AG04449 (cell line): ENCODE data around the gene ATP6V1F.

Experiments used
- CTCF ChIA-PET: fragments of 350-600 bp; formaldehyde crosslinking; extraction: SDS; loops from one replicate; lab custom pipeline; 2021; ENCODE audit warnings: antibody characterized with exemption; lab: Yijun Ruan, JAX
- POLR2A ChIA-PET: fragments of 400-600, 350-600 bp; formaldehyde crosslinking; extraction: SDS; loops from one replicate; lab custom pipeline; 2020; ENCODE audit warnings: antibody characterized with exemption, inconsistent platforms; lab: Yijun Ruan, JAX
- DNase-seq: peaks from one replicate; pipeline ENCODE4 v3.0.0-alpha.2; 2010; ENCODE audit warnings: low read depth, low spot score
- H3K4me3 ChIP-seq: 2 replicates; pipeline ENCODE4 v1.5.1; 2011; ENCODE audit warnings: low read depth, mild to moderate bottlenecking, control low read depth, low read length
- CTCF ChIP-seq: IDR thresholded peaks from one replicate; pipeline ENCODE4 v1.5.1; 2011; ENCODE audit warnings: mild to moderate bottlenecking, moderate library complexity, low read length, control low read depth, inconsistent platforms; ENCODE audit not compliant: insufficient read depth; ENCODE audit errors: missing control alignments

The ATP6V1F gene

DNA sequence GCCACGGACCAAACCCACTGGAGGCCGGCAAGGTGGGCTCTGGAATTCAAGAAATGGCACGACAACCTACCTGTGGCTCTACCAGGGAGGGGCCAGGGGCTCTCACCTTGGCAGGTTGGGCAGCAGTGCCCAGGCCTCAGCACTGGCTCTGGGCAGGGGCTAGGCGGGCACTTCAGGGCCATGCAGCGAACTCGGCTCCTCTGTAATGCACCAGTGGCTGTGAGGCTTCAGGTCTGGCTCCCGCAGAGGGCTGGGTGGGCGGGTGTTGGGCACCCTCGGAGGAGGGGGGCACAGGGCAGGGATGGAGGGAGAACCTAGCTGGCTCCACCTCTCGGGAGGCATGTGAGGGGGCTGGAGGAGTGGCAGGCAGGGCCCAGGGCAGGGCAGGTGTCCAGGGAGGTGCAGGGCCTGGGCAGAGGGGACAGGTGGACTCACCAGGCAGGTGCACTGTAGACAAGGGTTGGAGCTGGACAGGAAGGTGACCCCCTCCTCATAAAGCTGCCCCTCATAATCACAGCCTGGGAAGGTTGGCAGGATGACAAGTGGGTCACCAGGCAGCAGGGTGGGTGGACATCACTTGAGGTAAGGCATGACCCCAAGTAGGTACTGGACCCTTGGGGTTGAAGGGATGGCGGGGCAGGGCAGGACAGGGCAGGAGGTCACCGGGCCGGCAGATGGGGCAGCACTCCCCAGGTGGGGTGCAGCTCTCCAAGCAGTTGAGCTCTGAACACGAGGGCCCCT lies 41.1 kb downstream of the ATP6V1F start:
- ChIA-PET POLR2A (no interaction called here), CTCF (interaction anchor here (0.8 to 9.7 kb wide), 12 partner anchors 8 to 260 kb away, joined by 3 to 136 read pairs (median 4); no protein-coding TSS in a partner anchor)
- TF ChIP-seq CTCF = no peak
- DNase-seq = no peak
- no peak overlapping the region for H3K4me3 ChIP-seq

DNA sequence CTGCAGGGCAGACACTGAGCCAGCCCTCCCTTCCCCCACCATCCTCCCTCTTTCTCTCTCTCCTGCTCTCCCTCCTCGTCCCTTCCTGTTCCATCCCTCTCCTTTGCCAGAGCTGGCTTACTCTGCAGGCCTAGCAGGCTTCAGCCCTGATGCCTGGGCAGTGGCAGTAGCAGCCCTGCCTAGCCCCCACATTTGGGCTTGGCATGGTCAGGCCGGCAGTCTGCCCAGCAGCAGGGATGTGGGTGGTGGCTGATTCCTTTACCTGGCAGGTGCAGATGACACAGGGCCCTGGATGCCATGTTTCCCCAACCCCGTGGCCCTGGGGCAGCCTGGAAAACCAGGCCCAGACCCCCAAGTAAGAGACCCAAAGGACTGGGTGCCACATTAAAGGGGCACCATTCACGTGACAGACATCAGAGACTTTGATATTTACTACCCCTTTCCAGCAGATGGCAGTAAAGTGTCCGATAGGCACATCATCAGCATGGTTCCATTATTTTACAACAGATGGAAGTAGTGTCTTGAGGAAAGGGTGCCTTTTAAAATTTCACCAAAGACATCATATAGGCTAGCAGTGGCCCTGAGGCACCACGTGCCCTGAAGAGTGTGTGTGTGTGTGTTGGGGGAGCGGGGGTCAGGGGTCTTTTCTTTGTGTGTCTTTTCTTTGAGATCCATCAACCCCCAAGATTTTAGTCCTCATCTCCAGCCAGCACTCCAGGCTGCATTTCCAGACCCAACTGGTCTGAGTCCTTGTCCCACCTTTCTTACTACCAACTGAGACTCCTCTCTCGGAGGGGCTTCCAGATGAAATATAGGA lies 41.9 kb downstream of the ATP6V1F start:
- no peak for DNase-seq
- ChIA-PET POLR2A (no interaction called here), CTCF (interaction anchor here (0.8 to 9.7 kb wide), 8 partner anchors 7 to 259 kb away, joined by 3 to 136 read pairs (median 4); no protein-coding TSS in a partner anchor)
- H3K4me3 ChIP-seq = no peak overlapping the region
- peak; percentile 63 for TF ChIP-seq CTCF

- ChIA-PET POLR2A (no interaction called here), CTCF (interaction anchor here (1.2 to 9.7 kb wide), 3 partner anchors 22 to 184 kb away, joined by 3 to 136 read pairs (median 76); no protein-coding TSS in a partner anchor)
- DNase-seq = no peak
- no peak for TF ChIP-seq CTCF
- no peak overlapping the region for H3K4me3 ChIP-seq
Measured at GRCh38 chr7:128906001-128906765, 43.5 kb downstream of the ATP6V1F start.

DNA sequence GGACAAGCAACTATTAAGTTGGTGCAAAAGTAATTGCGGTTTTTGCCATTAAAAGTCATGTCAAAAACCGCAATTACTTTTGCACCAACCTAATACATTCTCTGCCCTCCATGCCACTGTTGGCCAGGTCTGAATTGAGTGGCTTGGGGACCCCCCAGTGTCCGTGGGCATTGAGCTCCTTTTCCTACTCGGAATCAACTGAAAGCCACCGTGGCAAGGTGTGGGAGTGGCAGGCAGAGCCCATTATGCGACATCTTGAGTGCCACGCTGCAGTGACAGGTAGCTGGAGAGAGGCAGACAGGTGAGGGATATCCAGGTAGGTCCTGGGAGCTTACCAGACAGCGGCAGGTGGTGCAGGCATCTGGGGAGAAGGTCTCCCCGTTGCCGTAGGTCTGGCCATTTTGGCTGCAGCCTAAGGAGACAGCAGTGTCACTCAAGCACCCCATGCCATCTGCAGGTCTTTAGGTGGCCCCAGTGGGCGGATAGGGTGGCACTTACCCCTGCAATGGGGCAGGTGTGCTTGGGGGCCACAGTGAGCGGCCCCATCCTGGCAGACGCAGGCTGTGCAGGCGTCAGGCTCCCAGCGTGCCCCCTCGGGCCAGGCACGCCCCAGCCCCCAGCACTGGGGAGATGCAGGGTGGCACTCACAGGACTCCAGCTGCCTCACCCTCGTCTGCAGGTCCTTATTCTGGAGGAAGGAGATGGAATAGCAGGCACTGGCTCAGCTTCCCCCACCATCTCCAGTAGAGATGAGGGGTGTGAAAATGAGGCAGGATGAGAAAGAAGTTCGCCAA lies 44.3 kb downstream of the ATP6V1F start:
- CTCF ChIA-PET = interaction anchor here (1.0 to 6.2 kb wide), 3 partner anchors 23 to 183 kb away, joined by 3 to 76 read pairs (median 3); no protein-coding TSS in a partner anchor
- POLR2A ChIA-PET = no interaction called here

More for the DNA sequence above, 44.3 kb downstream of the ATP6V1F start:
- no peak for DNase-seq
- H3K4me3 ChIP-seq = no peak overlapping the region
- no peak for TF ChIP-seq CTCF
